Muscle layer of duodenum (tissue), 2 donors: Measurements from ENCODE around the gene AFTPH.

Experiments
- H3K27ac ChIP-seq: one replicate; pipeline ENCODE4 v1.7.0; 2013; ENCODE audit warnings: mild to moderate bottlenecking, low read length
- H3K27me3 ChIP-seq: one replicate; pipeline ENCODE4 v1.7.0; 2013; ENCODE audit warnings: low read depth, mild to moderate bottlenecking, control low read depth, low read length
- H3K36me3 ChIP-seq, 2 donors: one replicate each; pipeline ENCODE4 v1.7.0; 2013; ENCODE audit warnings: low read length in 2 of 2, control low read depth in 1 of 2, mild to moderate bottlenecking in 1 of 2; ENCODE audit not compliant: insufficient read depth in 2 of 2, control insufficient read depth in 1 of 2
- H3K4me1 ChIP-seq, 2 donors: one replicate each; pipeline ENCODE4 v1.7.0; 2013; ENCODE audit warnings: low read length in 2 of 2, mild to moderate bottlenecking in 2 of 2, control low read depth in 1 of 2, moderate library complexity in 1 of 2; ENCODE audit not compliant: insufficient read depth in 2 of 2, control insufficient read depth in 1 of 2
- H3K4me3 ChIP-seq, 2 donors: one replicate each; pipeline ENCODE4 v1.7.0; 2013; ENCODE audit warnings: low read length in 2 of 2, low read depth in 1 of 2, mild to moderate bottlenecking in 1 of 2
- H3K9me3 ChIP-seq, 2 donors: one replicate each; pipeline ENCODE4 v1.7.0; 2013; ENCODE audit warnings: low read length in 2 of 2, control low read depth in 1 of 2, mild to moderate bottlenecking in 1 of 2; ENCODE audit not compliant: control insufficient read depth in 1 of 2
- donor health status: healthy.

Gene AFTPH

GRCh38 chr2:64608867-64609226 is 84.7 kb downstream of the AFTPH start:
- H3K4me3 ChIP-seq: peak overlapping the region in 1 of 2 donors; percentile 60
- H3K9me3 ChIP-seq: no peaks in the 10 kb centered on the region
- peaks cover 6 to 12% of the 10 kb centered on the region in 2 donors for H3K4me1 ChIP-seq
- H3K36me3 ChIP-seq: no peaks in the 10 kb centered on the region
- no peak overlapping the region for H3K27ac ChIP-seq
- no peaks in the 10 kb centered on the region for H3K27me3 ChIP-seq

DNA sequence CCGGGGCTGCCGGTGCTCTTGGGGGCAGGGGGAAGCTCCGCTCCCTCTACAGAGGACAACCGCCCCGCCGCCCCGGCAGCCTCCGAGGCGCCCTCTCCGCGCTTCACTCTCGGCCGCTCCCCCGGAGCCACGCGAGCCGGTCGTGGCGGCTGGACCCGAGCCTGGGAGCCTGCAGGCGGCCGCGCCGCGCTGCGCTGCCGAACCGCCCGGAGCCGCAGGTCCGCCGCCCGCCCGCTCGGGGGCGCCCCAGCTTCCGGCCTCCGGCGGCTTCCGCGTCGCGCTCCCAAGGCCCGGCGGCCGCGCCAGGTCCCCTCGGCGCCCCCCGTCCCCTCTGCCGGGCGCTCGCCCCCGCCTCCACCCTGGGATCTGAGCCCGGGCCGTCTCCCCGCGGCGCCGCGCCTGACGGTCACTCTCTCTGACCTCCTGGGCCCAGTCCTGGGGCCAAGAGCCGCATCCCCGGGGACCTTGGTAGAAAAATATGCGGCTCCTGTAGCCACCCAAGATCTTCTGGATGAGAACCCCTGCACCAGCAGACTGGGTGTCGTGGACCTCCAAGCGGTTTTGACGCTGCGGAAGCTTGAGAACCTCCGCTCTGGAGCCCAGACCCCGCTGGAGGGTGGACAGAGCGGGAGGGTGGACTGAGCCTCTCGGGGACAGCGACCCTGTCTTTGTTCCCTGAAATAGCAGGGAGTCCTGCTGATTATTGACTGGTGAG is 85.3 kb downstream of the AFTPH start:
- peak overlapping the region; percentile 40 for H3K27ac ChIP-seq
- H3K9me3 ChIP-seq: no peaks in the 10 kb centered on the region
- H3K4me3 ChIP-seq: peak overlapping the region; percentile 55 to 60
- no peaks in the 10 kb centered on the region for H3K36me3 ChIP-seq
- no peaks in the 10 kb centered on the region for H3K27me3 ChIP-seq
- H3K4me1 ChIP-seq: peaks cover 6 to 12% of the 10 kb centered on the region in 2 donors

DNA sequence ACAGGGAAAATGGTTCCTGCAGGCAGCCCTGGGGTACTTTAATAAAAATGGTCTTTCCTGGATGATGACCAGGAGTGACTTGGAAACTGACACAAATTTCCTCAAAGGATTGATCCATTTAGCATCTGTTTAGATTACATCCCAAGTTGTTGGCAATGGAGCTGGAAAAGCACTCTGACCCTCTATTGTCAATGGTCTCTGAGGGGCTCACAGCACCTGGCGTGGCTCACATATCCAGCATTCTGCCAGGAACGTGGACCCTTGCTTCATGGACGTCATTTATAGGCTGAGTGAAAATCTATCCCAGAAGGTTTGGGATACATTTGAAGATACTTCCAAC is 85.8 kb downstream of the AFTPH start:
- H3K36me3 ChIP-seq: no peaks in the 10 kb centered on the region
- no peaks in the 10 kb centered on the region for H3K9me3 ChIP-seq
- peak overlapping the region; percentile 40 for H3K27ac ChIP-seq
- H3K4me3 ChIP-seq: peak overlapping the region; percentile 55 to 60
- peaks cover 3 to 12% of the 10 kb centered on the region in 2 donors for H3K4me1 ChIP-seq
- H3K27me3 ChIP-seq: no peaks in the 10 kb centered on the region

GRCh38 chr2:64610316-64610855 is 86.3 kb downstream of the AFTPH start:
- no peak overlapping the region for H3K4me3 ChIP-seq
- H3K36me3 ChIP-seq: no peaks in the 10 kb centered on the region
- no peaks in the 10 kb centered on the region for H3K9me3 ChIP-seq
- H3K4me1 ChIP-seq: peaks cover 0 to 12% of the 10 kb centered on the region in 2 donors
- no peaks in the 10 kb centered on the region for H3K27me3 ChIP-seq
- no peak overlapping the region for H3K27ac ChIP-seq

DNA sequence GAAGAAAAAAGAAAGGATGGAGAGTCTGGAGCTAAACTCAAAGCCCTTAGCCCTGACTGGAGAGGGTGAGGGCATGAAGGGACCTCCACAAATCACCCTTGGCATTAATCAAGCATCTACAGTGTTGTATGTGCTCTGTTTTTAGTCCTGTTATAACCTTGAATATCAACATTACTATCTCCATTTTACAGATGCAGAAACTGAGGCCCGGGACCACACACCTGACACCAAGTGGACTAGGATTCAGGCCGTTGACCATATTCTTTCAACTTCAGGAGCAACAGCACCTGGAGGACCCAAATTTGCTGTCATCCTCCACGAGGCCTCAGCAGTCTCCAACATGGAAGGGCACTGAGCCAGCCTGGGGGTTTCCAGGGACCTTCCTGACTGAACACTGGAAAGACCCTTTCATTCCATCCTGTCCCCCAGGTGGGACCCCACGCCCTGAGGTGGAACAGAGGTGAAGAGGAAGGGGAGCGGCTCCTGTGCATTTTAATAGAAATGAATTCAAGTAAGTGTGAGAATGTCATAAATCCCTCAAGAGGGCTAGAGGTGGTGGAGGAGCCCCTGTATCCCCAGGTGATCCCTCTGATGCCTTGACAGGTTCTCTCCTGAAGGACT is 88.6 kb downstream of the AFTPH start:
- Histone ChIP-seq H3K9me3 (no peaks in the 10 kb centered on the region), H3K4me1 (peaks cover 0 to 7% of the 10 kb centered on the region in 2 donors), H3K36me3 (no peaks in the 10 kb centered on the region), H3K4me3 (no peak overlapping the region), H3K27ac (no peak overlapping the region), H3K27me3 (no peaks in the 10 kb centered on the region)

DNA sequence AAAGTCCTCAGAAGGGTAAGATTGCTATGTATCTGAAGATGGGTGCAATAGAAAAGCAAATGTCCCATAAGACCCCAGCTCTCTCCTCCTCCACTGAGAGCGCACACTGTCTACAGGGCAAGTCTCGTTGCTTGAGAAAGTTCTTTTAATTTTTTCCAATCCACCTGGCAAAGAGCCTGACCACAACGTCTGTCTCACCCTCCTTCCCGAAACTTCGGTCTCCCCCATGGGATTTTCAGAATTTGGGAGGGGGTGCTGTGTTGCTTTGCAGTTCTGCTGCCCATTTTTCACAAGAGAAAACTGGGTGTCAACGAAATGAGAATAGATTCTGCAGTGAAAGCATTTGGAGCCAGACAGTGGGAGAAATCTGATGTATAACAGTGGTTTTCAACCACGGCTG is 89.1 kb downstream of the AFTPH start:
- Histone ChIP-seq H3K4me1 (peaks cover 0 to under 1% of the 10 kb centered on the region in 2 donors), H3K4me3 (no peak overlapping the region), H3K36me3 (no peaks in the 10 kb centered on the region), H3K27me3 (no peaks in the 10 kb centered on the region), H3K27ac (no peak overlapping the region), H3K9me3 (no peaks in the 10 kb centered on the region)

- H3K4me3 ChIP-seq: no peak overlapping the region
- H3K9me3 ChIP-seq: no peaks in the 10 kb centered on the region
- H3K4me1 ChIP-seq: no peaks in the 10 kb centered on the region
- H3K27ac ChIP-seq: no peak overlapping the region
- no peaks in the 10 kb centered on the region for H3K27me3 ChIP-seq
- H3K36me3 ChIP-seq: no peaks in the 10 kb centered on the region
Measured at GRCh38 chr2:64615192-64615763, 91.2 kb downstream of the AFTPH start.

DNA sequence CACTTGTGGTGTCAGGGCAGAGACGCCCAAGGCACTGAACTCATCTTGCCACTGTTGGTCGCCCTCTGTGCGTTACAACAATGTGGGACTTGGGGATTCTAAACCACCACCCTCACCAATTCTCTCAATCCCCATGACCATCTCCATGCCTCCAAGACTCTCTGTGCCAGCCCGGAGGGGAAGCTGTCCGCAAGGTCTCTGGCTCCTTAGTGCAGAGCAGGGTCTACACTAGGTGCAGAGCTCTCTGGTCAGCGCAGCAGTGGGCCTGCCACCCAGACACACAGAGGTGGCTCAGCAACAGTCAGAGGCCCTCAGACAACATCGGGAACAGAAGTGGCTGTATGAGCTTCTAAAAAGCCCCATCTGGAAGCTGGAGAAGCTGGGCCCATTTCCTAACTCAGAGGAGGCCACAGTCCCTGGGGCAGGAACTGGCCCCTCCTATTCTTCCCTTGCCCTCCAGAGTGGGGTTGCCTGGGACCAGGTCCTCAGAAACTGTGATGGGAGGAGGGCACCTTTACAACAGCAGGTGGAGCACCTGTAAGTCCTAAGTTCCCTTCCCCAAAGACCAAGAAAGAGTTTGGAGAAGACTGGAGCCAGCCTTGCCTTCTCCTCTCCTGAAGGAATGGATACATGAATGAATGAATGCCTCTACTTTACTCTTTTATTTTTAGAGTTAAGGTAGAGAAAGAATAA is 91.9 kb downstream of the AFTPH start:
- Histone ChIP-seq H3K36me3 (no peaks in the 10 kb centered on the region), H3K27ac (no peak overlapping the region), H3K4me1 (no peaks in the 10 kb centered on the region), H3K27me3 (no peaks in the 10 kb centered on the region), H3K9me3 (no peaks in the 10 kb centered on the region), H3K4me3 (no peak overlapping the region)

DNA sequence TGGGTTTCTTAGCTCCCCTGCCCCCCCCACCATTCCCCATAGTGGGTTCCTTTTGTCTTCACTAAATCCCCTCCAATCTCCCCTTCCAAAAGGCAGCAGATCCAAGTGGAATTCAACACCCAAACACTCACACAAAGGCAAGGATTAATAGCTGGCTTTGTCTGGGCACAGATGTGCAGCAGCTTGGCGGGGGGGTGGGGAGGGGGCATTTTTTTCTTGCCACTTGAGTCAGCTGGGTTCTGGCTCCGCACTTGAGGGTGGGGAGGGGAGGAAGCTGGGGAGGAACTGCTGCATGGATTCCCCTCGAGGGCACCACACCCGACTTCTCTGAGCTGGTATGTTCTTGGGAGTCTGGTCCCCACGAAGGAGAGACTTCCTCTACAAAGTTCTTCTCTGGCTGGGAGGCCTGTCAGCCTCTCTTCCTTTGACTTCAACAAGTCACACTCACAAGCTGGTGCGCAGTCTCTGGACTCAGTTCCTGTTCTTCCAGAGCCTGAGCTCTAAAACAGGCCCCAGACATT is 93.6 kb downstream of the AFTPH start:
- H3K4me3 ChIP-seq: no peak overlapping the region
- no peaks in the 10 kb centered on the region for H3K4me1 ChIP-seq
- no peaks in the 10 kb centered on the region for H3K9me3 ChIP-seq
- H3K36me3 ChIP-seq: no peaks in the 10 kb centered on the region
- H3K27me3 ChIP-seq: no peaks in the 10 kb centered on the region
- H3K27ac ChIP-seq: no peak overlapping the region

DNA sequence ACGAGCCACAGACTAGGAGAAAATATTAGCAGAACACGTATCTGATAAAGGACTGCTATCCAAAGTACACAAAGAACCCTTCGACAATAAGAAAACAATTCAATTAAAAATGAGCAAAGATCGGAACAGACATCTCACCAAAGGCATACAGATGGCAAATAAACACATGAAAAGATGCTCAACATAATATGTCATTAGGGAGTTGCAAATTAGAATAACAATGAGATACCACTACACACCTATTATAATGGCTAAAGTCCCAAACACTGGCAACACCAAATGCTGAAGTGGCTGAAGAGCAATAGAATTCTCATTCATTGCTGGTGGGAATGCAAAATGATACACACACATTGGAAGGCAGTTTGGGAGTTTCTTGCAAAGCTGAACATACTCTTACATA is 96.5 kb downstream of the AFTPH start:
- Histone ChIP-seq H3K36me3 (no peaks in the 10 kb centered on the region), H3K27ac (no peak overlapping the region), H3K9me3 (no peaks in the 10 kb centered on the region), H3K27me3 (no peaks in the 10 kb centered on the region), H3K4me1 (no peaks in the 10 kb centered on the region), H3K4me3 (no peak overlapping the region)
